Left lobe of liver (tissue), 2 donors: ENCODE data around the gene PRDM16. TPM values are rescaled to one million over a fixed set of nuclear protein-coding genes. Genes with fewer than 3 reads are reported as not detected.
A peak's percentile ranks its signal among the peaks of the same experiment; 100 is the strongest.

Experiments
- ATAC-seq: fragments of 200-7000 bp; cut with Tn5 transposase; one replicate; pipeline ENCODE4 v1.9.1; 2020; ENCODE audit warnings: mild to moderate bottlenecking, moderate library complexity
- DNase-seq: peaks from one replicate; pipeline ENCODE4 v3.0.0-alpha.2; 2020; ENCODE audit warnings: low spot score
- total RNA-seq: library from RNA; stranded (reverse); gene quantifications from one replicate; pipeline ENCODE4 v1.2.1, GENCODE V29; 2021
- donor health status: DM: no; HTN: no; CAD: no; lungs with moderate emphysema.
- donor health status: DM: no; HTN: yes; CAD: no.

The PRDM16 gene
- total RNA-seq, 1 donor from 2014 or later = 0.43 TPM

DNA sequence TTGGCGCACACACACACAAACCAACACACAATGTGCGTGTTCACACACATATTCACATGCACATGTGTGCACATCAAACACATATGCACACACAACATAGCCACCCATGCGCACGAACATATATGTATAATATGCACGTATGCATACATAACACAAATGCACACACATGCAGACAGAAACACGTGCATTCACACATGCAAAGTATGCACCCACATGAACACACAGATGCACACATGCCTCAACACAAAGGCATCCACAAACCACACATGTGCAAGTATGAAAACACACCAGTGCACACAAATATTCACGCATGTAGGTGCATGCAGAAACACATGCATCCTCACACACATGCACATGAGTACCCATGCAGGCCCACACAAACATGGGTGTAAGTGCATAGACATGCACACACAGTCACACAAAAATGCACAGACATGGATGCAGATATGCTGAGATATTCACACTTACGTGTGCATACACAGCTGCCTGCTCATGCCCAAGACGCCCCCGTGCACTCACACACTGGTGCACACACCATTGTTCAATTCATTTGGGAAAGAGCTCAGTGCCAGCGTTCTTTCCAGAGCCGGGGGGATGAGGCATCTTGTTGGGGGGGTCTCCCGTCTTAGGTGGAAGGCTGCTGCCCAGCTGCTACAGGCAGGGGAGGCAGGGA is 332.7 kb downstream of the PRDM16 start:
- no peak for ATAC-seq

DNA sequence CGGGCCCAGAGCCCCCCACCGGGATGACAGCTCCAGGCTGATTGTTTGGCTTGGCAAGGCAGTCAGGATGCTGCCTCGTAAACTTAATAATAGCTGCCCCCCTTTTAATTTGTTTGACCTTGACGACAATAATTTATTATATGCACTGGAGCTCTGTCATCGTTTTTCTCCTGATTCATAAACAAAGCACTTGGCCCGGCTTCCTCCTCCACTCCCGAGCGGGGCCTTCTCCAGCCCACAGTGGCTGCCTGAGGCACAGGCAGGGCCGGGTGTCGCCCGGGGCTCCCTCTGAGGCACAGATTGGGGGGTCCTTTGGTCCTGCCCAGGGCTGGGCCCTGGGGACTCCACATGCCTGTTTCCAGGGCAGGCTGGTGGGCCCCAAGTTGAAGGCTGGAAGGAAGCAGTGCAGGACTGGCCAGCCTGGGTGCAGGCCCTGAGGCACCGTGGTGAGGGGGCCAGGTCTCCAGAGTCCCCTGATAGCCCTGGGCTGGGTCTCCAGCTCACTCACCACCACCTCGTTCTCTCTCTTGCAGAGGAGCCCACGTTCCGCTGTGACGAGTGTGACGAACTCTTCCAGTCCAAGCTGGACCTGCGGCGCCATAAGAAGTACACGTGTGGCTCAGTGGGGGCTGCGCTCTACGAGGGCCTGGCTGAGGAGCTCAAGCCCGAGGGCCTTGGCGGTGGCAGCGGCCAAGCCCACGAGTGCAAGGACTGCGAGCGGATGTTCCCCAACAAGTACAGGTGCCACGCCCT is 333.4 kb downstream of the PRDM16 start:
- ATAC-seq (no peak), DNase-seq (no peak)

More for the DNA sequence above, 332.7 kb downstream of the PRDM16 start:
- DNase-seq = no peak

DNA sequence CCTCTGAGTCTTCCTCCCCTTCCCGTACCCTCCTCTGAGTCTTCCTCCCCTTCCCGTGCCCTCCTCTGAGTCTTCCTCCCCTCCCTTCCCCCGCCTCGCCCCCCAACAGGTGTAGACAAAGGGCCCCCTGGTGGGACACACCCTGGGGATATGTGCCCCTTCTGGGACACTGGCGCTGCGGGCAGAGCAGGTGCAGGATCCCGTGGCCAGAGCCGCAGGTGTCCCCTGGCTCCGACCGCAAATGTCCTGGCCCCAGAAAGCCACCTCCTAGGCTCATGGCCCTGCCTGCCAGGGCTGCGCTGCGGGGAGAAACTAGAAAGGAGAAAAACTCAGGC is 334.0 kb downstream of the PRDM16 start:
- no peak for ATAC-seq
- no peak for DNase-seq

DNA sequence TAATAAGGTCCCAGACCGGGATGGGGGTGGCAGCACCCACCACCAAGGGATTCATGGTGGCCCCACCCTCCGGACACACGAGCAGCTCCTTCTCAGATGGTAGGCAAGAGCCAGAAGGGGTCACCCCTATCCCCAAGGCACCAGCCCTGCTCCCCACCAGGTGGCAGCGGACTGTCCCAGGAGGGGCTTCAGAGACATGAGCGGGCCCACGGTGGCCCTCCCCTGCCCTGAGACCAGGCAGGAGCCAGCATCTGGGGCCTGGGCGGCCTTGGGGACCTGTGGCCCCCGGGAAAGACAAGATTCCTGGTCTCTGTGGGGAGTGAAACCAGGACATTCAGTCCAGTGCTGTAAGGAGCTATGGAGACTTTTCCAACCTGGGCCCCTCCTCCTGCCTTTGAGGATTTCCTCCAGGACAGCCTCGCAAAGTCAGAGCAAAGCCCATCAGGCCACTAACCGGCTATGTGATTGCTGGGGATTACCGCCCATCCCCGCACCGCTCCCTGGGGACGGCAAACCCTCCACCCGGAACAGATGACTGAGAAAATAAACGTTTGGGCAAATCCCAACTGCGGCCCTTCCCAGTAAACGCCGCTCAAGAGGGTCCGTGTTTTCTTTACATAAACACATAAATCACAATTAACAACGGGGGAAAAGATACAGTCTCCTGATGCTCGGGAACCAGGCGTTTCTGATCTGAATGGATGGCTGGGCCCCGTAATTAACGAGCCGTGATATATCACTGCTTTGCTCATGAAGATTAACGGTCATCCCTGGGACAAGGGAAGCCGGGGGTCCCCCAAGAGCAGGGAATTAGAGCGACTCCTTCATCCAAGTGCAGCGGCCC is 334.6 kb downstream of the PRDM16 start:
- DNase-seq (no peak), ATAC-seq (no peak)

DNA sequence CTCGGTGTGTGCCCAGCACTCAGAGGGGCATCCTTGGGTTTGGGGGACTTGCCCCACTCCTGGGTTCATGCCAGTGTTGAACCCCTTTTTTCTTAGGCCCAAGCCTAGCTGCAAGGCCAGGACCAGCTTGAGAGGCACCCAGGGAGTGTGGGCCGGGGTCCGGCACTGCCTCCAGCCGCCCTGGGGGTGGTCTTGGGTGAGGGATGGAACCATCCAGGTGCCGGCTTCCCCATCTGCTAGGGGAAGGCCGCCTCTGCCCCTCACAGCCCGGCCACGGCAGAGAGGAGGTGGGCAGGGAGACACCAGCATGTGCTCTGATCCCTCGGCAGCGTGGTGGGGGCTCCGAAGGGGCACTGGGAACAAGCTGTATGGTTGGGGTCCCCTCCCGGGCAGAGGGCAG is 335.3 kb downstream of the PRDM16 start:
- DNase-seq = no peak
- no peak for ATAC-seq

DNA sequence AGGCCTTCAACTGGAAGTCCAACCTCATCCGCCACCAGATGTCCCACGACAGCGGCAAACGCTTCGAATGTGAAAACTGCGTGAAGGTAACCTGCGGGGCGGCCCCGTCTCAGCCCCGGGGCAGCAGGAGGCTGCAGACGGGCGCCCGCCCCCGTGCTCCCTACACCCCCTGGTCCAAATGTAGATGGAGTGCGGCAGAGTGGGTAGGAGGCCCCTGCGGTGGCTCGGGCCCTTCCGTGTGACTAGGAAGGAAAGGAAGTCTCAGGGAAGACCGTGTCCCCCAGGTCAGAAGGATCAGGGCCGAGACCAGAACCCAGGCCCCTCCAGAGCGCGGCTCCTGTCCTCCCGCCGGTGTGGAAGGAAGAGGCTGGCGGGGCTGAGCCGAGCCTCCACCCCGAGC is 335.8 kb downstream of the PRDM16 start:
- no peak for DNase-seq

DNA sequence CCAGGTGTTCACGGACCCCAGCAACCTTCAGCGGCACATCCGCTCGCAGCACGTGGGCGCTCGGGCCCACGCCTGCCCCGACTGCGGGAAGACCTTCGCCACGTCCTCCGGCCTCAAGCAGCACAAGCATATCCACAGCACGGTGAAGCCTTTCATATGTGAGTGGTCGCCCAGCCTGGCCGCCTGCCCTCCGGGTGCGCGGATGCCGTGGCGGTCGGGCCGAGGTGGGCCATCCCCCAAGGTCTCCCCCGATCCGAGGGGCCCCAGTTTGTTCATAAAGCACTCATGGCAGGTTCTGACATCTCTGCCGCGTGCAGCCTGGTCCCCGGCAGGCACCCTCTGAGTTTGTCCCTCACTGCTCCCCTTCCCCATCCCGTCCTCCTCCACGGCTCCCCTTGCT is 336.5 kb downstream of the PRDM16 start:
- ATAC-seq (no peak), DNase-seq (no peak)

More for the DNA sequence above, 335.8 kb downstream of the PRDM16 start:
- ATAC-seq = no peak

DNA sequence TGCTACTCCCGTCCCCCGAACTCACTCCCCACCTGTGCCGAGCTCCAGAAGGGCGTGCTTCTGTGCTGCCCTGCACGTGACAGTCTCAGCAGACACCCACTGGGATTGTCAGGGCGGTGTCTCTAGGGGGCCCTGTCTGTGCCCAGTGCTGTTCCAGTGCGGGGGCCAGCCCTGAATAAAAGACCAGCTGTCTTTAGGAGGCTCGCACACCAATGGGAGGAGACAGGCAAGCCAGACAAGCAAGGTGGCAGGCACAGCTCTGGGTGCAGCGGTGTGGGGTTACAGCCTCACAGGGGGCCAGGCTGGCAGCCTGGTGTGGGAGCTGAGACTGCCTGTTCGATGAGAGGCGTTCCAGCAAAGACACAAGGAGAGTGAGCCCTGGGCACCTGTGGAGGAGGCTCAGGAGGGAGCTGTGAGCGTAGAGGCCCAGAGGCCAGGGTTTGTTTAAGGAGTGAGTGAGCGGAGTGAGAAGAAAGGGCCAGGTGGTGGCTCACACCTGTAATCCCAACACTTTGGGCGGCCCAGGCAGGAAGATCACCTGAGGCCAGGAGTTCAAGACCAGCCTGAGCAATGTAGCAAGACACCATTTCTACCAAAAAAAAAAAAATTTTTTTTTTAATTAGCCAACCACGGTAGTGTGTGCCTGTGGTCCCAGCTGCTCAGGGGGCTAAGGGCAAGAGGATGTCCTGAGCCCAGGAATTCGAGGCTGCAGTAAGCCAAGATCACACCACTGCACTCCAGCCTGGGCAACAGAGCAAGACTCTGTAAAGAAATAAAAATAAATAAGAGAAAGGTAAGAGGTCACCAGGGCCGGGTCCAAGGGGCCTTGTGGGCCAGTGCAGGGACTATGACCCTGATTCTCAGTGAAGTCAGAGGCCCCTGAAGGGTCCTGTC is 337.2 kb downstream of the PRDM16 start:
- DNase-seq (no peak), ATAC-seq (no peak)

DNA sequence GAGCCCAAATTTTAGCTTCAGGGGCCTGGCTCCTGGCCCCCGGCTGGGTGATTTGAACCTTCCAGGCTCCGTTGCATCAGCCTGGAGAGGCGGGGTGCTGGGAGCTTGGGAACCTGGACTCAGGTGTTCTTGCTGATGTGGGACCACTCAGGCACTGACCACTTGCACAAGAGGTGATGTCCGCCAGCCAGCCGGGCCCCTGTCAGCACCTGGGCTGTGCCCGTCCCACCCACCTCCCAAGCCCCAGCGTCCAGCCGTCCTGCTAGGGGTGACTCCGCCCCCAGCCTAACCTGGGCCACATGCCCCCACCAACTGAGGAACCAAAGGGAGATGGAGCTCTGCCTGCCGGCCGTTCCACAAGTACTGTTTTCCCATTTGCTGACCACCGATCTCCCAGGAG is 338.0 kb downstream of the PRDM16 start:
- no peak for DNase-seq
- no peak for ATAC-seq

DNA sequence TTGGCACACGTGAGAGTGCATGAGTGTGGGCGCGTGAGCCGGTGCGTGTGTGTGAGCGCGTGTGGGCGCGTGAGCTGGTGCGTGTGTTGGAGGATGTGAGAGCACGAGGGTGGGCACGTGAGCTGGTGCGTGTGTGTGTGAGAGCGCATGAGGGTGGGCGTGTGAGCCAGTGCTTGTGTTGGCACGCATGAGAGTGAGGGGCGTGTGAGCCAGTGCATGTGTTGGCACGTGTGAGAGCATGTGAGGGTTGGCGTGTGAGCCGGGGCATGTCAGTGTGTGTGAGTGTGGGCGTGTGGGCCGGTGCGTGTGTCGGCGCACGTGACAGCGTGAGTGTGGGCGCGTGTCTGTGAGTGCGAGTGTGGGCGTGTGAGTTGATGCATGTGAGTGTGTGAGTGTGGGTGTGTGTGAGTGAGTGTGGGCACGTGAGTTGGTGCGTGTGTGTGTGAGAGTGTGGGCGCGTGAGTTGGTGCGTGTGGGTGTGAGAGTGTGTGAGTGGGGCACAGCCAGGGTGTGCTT is 339.8 kb downstream of the PRDM16 start:
- ATAC-seq = no peak

DNA sequence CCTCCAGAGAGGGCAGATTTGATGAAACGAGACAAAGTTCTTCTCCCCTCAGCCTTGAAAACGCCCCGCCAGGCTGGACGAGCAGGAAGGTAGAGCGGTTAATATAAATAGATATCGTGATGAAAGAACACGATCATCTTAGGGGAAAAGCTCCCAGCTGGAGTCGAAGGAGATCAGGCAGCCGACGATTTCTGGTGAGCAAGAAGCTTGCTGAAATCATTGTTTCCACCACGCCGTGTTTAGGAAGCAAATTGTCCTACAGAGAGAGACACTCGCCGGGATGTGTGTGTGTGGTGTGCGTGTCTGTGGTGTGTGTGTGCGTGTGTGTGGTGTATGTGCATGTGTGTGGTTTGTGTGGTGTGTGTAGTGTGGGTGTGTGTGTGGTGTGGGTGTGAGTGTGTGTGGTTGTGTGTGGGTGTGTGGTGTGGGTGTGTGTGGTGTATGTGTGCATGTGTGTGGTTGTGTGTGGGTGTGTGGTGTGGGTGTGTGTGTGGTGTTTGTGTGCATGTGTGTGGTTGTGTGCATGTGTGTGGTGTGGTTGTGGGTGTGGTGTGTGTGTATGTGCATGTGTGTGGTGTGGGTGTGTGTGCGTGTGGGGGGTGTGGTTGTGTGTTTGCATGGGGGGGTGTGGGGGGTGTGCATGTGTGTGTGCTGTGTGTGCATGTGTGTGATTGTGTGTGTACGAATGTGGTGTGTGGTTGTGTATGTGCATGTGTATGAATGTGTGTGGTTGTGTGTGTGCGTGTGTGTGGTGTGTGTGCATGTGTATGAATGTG is 340.6 kb downstream of the PRDM16 start:
- no peak for DNase-seq
- ATAC-seq = no peak

More for the DNA sequence above, 339.8 kb downstream of the PRDM16 start:
- no peak for DNase-seq

DNA sequence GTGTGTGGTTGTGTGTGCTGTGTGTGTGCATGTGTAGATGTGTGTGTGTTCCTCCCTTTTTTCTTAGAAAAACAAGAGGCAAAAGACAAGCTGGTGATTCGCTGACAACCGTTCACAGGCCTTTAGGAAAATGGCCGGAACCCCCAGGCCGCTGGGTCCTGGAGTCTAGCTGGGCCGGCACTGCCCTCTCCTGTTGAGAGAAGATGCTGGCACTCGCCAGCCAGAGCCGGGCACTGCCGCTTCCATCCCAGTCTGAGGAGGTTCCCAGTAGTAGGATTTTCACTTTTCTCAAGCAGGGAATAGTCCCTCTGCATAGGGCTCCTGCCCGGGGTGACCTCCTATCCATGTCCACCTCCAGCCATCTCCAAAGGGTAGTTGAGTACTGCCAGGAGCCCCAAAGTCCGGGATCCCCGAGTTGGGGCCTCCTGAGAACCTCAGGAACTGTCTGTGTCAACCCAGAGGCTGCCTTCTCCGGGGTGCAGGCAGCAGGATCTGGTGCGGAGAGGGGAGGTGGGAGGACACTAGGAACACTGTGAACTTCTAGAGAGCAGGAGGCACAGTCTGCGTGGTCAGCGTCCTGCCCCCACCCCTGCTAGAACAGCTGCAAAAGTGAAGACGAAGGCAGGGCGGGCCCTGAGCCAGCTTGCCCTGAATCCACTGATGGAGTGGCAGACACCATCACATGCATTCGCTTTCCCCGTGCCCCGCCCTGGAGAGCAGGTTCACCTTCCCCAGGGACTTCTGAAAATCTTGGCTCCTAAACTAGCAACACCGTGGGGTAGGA is 341.3 kb downstream of the PRDM16 start:
- DNase-seq (no peak), ATAC-seq (peak; percentile 61)

DNA sequence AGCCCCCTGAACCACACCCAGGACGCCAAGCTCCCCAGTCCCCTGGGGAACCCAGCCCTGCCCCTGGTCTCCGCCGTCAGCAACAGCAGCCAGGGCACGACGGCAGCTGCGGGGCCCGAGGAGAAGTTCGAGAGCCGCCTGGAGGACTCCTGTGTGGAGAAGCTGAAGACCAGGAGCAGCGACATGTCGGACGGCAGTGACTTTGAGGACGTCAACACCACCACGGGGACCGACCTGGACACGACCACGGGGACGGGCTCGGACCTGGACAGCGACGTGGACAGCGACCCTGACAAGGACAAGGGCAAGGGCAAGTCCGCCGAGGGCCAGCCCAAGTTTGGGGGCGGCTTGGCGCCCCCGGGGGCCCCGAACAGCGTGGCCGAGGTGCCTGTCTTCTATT is 342.8 kb downstream of the PRDM16 start:
- no peak for ATAC-seq
- DNase-seq = no peak

DNA sequence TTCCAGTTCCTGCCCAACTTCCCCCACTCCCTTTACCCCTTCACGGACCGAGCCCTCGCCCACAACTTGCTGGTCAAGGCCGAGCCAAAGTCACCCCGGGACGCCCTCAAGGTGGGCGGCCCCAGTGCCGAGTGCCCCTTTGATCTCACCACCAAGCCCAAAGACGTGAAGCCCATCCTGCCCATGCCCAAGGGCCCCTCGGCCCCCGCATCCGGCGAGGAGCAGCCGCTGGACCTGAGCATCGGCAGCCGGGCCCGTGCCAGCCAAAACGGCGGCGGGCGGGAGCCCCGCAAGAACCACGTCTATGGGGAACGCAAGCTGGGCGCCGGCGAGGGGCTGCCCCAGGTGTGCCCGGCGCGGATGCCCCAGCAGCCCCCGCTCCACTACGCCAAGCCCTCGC is 343.4 kb downstream of the PRDM16 start:
- ATAC-seq (no peak), DNase-seq (no peak)

DNA sequence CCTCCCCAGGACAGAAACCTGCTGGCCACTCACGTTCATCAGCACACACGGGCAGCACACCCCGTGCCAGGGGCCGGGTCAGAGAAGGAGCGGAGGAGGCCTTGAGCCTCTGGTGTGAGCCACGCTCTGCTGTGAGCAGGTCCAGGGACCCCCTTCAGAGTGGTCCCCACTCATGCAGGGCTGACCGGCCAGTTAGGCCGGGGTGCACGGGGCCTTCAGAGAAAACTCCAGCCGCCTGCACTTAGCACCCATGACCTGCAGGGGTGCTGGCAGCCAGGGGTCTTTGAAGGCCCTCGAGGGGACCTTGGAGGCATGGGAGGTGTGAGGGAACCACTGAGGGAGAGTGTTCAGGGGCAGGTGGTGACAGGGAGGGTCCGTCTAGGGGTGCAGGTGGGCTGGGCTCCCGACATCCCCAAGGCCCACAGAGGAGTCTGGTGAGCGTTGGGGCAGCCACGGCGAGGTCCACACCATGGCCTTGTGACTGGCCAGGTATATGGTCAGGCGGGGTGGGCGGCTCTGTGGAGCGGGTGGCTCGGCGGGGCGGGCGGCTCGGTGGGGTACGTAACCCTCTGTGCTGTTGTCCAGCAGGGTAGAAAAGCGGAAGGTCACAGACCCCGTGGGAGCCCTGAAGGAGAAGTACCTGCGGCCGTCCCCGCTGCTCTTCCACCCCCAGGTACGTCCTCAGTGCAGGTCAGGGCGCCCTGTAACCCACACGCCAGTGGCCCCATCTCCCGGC is 345.1 kb downstream of the PRDM16 start:
- no peak for ATAC-seq
- no peak for DNase-seq

DNA sequence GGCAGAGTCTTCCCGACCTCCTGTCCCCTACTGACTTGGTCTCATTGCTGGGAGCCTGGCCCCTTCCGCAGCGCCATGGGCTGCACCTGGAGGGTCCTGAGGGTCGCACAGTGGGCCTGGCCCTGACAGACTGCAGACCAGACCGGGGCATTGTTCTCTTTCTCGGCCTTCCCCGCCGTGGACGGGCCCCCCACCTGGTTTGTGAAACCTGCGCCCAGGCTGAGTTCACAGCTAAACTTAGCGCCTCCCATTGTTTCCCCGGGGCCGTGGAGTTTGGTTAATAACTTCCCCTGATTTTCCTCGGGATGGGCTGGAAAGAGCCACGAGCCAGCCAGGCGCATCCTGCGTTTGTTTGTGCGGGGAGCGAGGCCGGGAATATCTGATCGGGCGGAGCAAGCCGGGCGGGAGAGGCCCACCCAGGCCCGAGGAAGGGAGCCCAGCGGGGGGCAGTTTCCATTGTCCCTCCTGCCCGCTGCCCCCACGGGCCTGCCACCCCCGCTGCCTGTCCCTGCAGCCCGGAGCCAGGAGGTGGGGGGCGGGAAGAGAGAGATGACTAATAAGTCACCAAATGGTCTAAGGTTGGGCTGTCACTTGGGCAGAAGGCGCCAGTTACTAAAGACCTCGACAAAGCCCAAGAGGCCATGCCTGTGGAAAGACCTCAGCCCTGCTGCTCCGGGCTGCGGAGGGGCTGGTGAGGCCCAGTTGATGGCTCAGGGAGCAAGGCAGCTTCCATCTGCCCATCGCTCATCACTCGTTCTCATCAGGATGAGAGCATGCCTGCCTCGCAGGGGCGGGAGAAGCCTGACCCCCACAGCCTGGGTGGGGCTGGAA is 346.5 kb downstream of the PRDM16 start:
- ATAC-seq (no peak), DNase-seq (no peak)

DNA sequence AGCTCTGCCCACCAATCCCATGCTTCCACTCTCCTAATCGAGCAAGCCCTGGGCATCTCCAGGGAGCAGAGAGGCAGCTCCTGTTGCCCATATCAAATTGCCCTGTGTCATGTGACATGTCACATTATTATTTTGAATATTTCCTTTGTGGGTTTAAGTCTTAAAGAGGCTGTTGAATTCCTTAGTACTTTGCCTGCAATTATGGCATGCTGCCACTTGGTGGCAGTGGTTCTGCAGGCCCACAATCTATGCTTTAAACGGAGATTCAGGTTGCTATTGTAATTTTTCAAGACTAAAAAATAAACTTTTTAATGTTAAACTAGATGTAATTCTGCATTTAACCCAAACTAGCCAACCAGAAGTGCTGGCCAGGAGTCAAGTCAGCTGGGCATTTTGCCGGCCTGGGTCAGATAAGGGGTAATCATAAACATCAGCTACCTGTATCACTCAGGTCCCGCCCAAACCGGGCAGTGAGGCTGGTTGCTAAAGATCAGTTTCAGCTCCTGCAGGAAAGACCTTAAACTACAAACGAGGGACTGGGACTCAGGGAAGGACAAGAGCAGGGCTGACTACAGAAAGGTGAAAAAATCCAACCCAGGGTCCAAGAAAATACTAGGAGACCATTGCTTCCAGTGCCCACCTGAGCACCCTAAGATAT is 348.2 kb downstream of the PRDM16 start:
- no peak for ATAC-seq
- no peak for DNase-seq
